ENCODE measurements around the gene SP3.

Gene SP3

GRCh38 chr2:173935305-173935704 is 29.9 kb downstream of the SP3 start:
- in situ Hi-C loops (cut with MboI; ENCODE audit: low sequenced_read_pairs) = no loop called here
- no peaks in the 10 kb centered on the region for H3K36me3 ChIP-seq (replicated peaks)
- no peaks in the 10 kb centered on the region for H3K27me3 ChIP-seq (ENCODE audit: low read depth)

GRCh38 chr2:173934895-173935294 is 30.3 kb downstream of the SP3 start:
- no peak overlapping the region for H3K4me3 ChIP-seq
- no peaks in the 10 kb centered on the region; the same call in 1 of the 2 replicates for H3K9me3 ChIP-seq
- 0 out of 2 replicates have a peak, but pooled peaks cover under 1% of the 10 kb centered on the region for H3K36me3 ChIP-seq (replicated peaks)
- peak in 1 of 2 experiments; percentile 30 for DNase-seq (ENCODE audit: low spot score in 2 of 2)
- peaks cover 40% of the 10 kb centered on the region for H3K4me1 ChIP-seq
- in situ Hi-C loops (cut with MboI; ENCODE audit: low sequenced_read_pairs) = no loop called here
- no peaks in the 10 kb centered on the region for H3K27me3 ChIP-seq (ENCODE audit: low read depth)

More at GRCh38 chr2:173935305-173935704, 29.9 kb downstream of the SP3 start:
- Histone ChIP-seq H3K9me3 (no peaks in the 10 kb centered on the region; the same call in 1 of the 2 replicates), H3K4me1 (peaks cover 37% of the 10 kb centered on the region), H3K4me3 (no peak overlapping the region)
- no peak for DNase-seq (ENCODE audit: low spot score in 2 of 2)

- H3K4me3 ChIP-seq = no peak overlapping the region
- H3K4me1 ChIP-seq = peaks cover 27% of the 10 kb centered on the region
- 0 out of 2 replicates have a peak, but pooled peaks cover 3% of the 10 kb centered on the region for H3K36me3 ChIP-seq (replicated peaks)
- H3K27me3 ChIP-seq (ENCODE audit: low read depth) = no peaks in the 10 kb centered on the region
- no peak for DNase-seq (ENCODE audit: low spot score in 2 of 2)
- H3K9me3 ChIP-seq = no peaks in the 10 kb centered on the region; the same call in 1 of the 2 replicates
- in situ Hi-C loops (cut with MboI; ENCODE audit: low sequenced_read_pairs) = no loop called here
Observed at GRCh38 chr2:173931751-173932150, 33.4 kb downstream of the SP3 start.

DNA sequence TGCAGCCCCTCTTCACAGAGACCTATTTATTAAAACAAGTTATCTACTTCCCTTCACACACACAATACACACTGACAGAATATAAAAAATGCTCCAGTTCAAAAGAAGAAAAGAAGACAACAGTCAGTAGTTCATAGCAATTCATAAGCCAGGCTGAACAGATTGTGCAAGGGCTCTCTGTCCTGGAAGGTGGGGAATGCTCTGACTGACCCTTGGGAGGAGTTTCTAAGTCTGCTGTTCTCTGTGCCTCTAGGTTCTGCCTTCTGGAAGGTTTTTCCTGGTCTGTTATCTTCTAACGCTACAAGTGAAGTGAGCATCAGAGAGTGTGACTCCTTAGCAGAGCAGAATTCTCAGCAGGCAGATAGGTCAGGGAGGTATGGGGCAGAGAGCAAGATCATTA is 35.7 kb downstream of the SP3 start:
- Histone ChIP-seq H3K4me3 (no peak overlapping the region), H3K27me3 (ENCODE audit: low read depth) (no peaks in the 10 kb centered on the region), H3K4me1 (peaks cover 7% of the 10 kb centered on the region), H3K36me3 (replicated peaks) (0 out of 2 replicates have a peak, but pooled peaks cover 6% of the 10 kb centered on the region), H3K9me3 (no peaks in the 10 kb centered on the region; the same call in 1 of the 2 replicates)
- no peak for DNase-seq (ENCODE audit: low spot score in 2 of 2)
- in situ Hi-C loops (cut with MboI; ENCODE audit: low sequenced_read_pairs) = no loop called here

- Histone ChIP-seq H3K4me1 (peaks cover 11% of the 10 kb centered on the region), H3K36me3 (replicated peaks) (peaks cover 6% of the 10 kb centered on the region; the same call in 1 of the 2 replicates), H3K4me3 (no peak overlapping the region), H3K27me3 (ENCODE audit: low read depth) (no peaks in the 10 kb centered on the region), H3K9me3 (no peaks in the 10 kb centered on the region; the same call in 1 of the 2 replicates)
- no peak for DNase-seq (ENCODE audit: low spot score in 2 of 2)
- in situ Hi-C loops (cut with MboI; ENCODE audit: low sequenced_read_pairs) = no loop called here
Observed at GRCh38 chr2:173926875-173927274, 38.3 kb downstream of the SP3 start.

- DNase-seq (ENCODE audit: low spot score in 2 of 2) = no peak
- H3K4me1 ChIP-seq = peaks cover 4% of the 10 kb centered on the region; the same call in 1 of the 2 replicates
- H3K9me3 ChIP-seq = no peaks in the 10 kb centered on the region
- in situ Hi-C loops (cut with MboI; ENCODE audit: low sequenced_read_pairs) = no loop called here
- no peak overlapping the region for H3K4me3 ChIP-seq
- H3K36me3 ChIP-seq (replicated peaks) = peaks cover 3% of the 10 kb centered on the region
- H3K27me3 ChIP-seq (ENCODE audit: low read depth) = no peaks in the 10 kb centered on the region
Observed at GRCh38 chr2:173924285-173924684, 40.9 kb downstream of the SP3 start.

GRCh38 chr2:173922760-173923159 is 42.4 kb downstream of the SP3 start:
- DNase-seq (ENCODE audit: low spot score in 2 of 2) = no peak
- Histone ChIP-seq H3K36me3 (replicated peaks) (peaks cover 12% of the 10 kb centered on the region), H3K27me3 (ENCODE audit: low read depth) (no peaks in the 10 kb centered on the region), H3K4me1 (peaks cover 4% of the 10 kb centered on the region; the same call in 1 of the 2 replicates), H3K4me3 (no peak overlapping the region), H3K9me3 (no peaks in the 10 kb centered on the region)
- in situ Hi-C loops (cut with MboI; ENCODE audit: low sequenced_read_pairs) = no loop called here

- DNase-seq (ENCODE audit: low spot score in 2 of 2) = no peak
- in situ Hi-C loops (cut with MboI; ENCODE audit: low sequenced_read_pairs) = no loop called here
- Histone ChIP-seq H3K4me3 (no peak overlapping the region), H3K4me1 (peaks cover 4% of the 10 kb centered on the region; the same call in 1 of the 2 replicates), H3K9me3 (no peaks in the 10 kb centered on the region), H3K36me3 (replicated peaks) (peaks cover 18% of the 10 kb centered on the region), H3K27me3 (ENCODE audit: low read depth) (no peaks in the 10 kb centered on the region)
Observed at GRCh38 chr2:173922068-173922467, 43.1 kb downstream of the SP3 start.

DNA sequence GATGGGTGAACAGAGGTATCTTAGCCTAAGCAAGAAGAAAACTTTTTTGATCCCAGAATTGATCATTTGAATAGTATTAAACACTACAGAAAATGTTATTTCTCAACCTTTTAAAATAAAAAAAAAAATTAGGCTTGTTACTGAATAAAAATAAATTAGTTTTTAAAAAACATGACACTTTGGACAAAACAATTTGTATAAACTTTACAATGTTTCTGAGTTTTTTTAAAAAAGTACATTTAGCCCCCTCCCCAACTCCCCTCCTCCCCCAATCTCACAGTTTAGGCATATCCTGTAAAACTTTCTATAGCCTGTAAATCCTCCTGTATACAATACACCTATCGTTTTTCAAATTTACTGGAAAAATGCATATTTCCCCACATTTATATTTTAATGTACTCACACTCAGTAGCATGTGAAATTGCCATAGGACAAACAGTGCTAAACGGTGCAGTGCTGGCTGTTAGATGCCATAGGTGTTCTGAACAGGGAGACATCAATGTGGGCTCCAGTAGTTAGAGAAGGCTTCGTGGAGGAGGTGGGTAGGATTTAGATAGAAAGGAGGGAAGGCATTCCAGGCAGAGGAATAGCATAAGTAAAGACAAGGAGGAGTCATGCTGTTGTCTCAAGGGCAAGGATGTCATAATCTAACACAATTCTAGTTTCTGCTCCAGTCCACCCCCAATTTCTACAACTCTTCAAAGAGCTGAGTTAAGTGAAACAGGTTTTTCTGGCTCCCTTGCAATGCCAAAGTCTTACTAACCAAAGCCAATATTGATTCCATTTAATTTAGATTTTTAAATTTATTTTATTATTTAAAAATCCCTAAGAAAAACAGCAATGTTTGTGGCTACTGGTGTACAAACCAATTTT is 50.9 kb downstream of the SP3 start:
- peaks cover 52% of the 10 kb centered on the region for H3K36me3 ChIP-seq (replicated peaks)

DNA sequence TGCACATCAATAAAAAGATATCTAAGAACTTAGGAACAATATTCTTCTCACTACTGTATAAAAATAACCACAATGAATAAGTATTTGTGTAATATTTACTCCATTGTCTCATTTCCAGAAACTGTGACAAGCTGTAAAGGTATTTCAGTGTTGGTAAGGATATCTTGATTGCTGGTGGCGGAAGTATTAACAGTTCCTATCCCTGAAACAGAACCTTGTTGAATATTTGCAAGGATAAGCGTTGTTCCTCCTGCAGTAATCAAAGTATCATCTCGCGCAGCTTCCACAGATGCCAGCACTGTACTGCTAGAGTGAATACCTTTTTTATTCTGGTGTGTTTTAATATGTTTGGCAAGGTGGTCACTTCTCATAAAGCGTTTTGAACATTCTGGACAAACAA is 55.3 kb downstream of the SP3 start:
- no peaks in the 10 kb centered on the region for H3K9me3 ChIP-seq

More for the DNA sequence above, 50.9 kb downstream of the SP3 start:
- no peaks in the 10 kb centered on the region for H3K9me3 ChIP-seq
- in situ Hi-C loops (cut with MboI; ENCODE audit: low sequenced_read_pairs) = no loop called here
- DNase-seq (ENCODE audit: low spot score in 2 of 2) = peak in 1 of 2 experiments; percentile 18
- no peaks in the 10 kb centered on the region for H3K27me3 ChIP-seq (ENCODE audit: low read depth)
- H3K4me3 ChIP-seq = no peak overlapping the region
- peaks cover 31% of the 10 kb centered on the region for H3K4me1 ChIP-seq

GRCh38 chr2:173906626-173907025 is 58.5 kb downstream of the SP3 start:
- Histone ChIP-seq H3K36me3 (replicated peaks) (peaks cover 39% of the 10 kb centered on the region), H3K9me3 (no peaks in the 10 kb centered on the region), H3K4me3 (no peak overlapping the region), H3K27me3 (ENCODE audit: low read depth) (no peaks in the 10 kb centered on the region), H3K4me1 (peaks cover 12% of the 10 kb centered on the region)
- in situ Hi-C loops (cut with MboI; ENCODE audit: low sequenced_read_pairs) = no loop called here
- DNase-seq (ENCODE audit: low spot score in 2 of 2) = no peak

More for the DNA sequence above, 55.3 kb downstream of the SP3 start:
- Histone ChIP-seq H3K27me3 (ENCODE audit: low read depth) (no peaks in the 10 kb centered on the region), H3K36me3 (replicated peaks) (peaks cover 54% of the 10 kb centered on the region), H3K4me1 (peaks cover 24% of the 10 kb centered on the region), H3K4me3 (no peak overlapping the region)
- in situ Hi-C loops (cut with MboI; ENCODE audit: low sequenced_read_pairs) = no loop called here
- DNase-seq (ENCODE audit: low spot score in 2 of 2) = no peak

GRCh38 chr2:173903601-173904394 is 61.4 kb downstream of the SP3 start:
- Histone ChIP-seq H3K9me3 (no peaks in the 10 kb centered on the region), H3K36me3 (replicated peaks) (peaks cover 26% of the 10 kb centered on the region)

DNA sequence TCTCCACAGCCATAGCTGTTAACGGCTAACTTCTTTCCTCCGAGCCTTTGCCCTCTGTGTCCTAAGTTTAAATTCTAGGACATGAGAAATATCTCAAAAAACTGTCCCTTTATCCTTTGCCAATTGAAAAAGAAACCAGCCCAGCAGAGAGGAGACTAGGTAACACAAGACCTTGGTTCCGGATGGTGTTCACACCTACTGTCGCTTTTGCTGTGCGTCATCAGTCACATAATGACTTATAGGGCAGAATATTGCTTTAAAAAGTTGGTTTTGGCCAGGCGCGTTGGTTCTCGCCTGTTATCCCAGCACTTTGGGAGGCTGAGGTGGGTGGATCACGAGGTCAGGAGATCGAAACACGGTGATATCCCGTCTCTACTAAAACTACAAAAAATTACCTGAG is 66.2 kb downstream of the SP3 start:
- H3K9me3 ChIP-seq = no peaks in the 10 kb centered on the region
- in situ Hi-C loops (cut with MboI; ENCODE audit: low sequenced_read_pairs) = no loop called here
- H3K4me1 ChIP-seq = no peaks in the 10 kb centered on the region
- H3K27me3 ChIP-seq (ENCODE audit: low read depth) = no peaks in the 10 kb centered on the region
- H3K4me3 ChIP-seq = no peak overlapping the region
- H3K36me3 ChIP-seq (replicated peaks) = no peaks in the 10 kb centered on the region
- DNase-seq (ENCODE audit: low spot score in 2 of 2) = no peak

More at GRCh38 chr2:173903601-173904394, 61.4 kb downstream of the SP3 start:
- Histone ChIP-seq H3K4me1 (no peaks in the 10 kb centered on the region), H3K4me3 (no peak overlapping the region), H3K27me3 (ENCODE audit: low read depth) (no peaks in the 10 kb centered on the region)
- in situ Hi-C loops (cut with MboI; ENCODE audit: low sequenced_read_pairs) = no loop called here
- DNase-seq (ENCODE audit: low spot score in 2 of 2) = no peak
